GM18508 (cell line): ENCODE measurements around the gene IGFBP7.

Source experiments
- ATAC-seq: cut with Tn5 transposase; IDR thresholded peaks from one replicate; pipeline ENCODE4 v1.9.1; 2021; ENCODE audit warnings: moderate number of reproducible peaks; ENCODE audit not compliant: insufficient read depth, unreplicated experiment

Gene IGFBP7

DNA sequence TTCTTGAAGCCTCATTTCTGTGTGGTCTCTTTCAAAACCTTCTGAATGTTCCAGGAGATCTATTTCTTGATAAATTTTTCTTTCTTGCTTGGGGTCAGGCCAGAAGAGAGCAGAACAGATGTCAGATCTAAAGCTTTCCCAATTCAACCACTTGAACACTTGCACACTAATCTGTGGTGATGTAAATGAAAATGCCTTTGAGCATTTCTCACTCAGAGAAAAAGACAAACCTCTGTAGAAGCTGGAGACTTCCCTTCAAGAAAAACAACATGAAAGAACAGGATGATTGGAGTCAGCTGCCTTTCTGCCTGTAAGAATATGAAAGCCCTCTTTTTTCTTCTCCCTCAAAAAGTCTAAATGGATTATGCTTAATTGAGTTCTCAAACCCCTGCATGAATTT lies 11.2 kb downstream of the IGFBP7 start:
- no peak for ATAC-seq

DNA sequence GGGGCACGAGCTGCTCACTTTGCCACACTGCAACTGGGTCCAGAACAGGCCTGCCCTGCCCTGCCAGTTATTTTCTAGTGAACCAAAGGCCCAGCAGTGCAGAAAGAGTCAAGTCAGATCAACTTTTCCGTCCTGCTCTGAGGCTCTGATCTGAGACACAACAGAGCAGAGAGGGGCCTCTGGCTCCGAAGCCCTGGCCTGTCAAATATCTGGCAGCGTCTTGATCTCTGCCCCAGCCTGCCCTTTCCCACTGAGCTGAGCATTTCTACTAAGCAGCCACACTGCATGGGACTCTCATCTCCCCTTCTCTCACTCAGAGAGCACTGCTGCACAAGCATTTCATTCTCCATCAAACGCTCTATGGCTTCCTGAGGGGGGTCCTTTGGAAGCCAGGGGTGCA lies 11.8 kb downstream of the IGFBP7 start:
- no peak for ATAC-seq

DNA sequence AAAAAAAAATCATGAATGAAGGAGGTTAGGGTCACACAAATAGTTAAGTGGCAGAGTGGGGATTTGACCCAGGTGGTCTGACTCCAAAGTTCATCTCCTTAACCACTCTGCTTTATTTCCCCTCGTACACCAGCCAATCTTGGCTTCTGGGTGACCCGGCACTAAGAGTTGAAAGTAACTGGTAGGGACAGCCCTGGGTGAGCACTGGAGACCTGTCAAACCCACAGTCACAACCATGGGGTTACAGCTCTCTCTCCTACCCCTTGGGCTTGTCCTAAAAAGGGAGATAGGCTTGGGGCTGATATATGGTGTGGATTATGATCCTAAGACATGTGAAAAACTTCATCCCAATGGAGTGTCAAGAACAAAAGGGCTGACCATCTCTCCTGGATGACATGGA lies 12.5 kb downstream of the IGFBP7 start:
- ATAC-seq: no peak

DNA sequence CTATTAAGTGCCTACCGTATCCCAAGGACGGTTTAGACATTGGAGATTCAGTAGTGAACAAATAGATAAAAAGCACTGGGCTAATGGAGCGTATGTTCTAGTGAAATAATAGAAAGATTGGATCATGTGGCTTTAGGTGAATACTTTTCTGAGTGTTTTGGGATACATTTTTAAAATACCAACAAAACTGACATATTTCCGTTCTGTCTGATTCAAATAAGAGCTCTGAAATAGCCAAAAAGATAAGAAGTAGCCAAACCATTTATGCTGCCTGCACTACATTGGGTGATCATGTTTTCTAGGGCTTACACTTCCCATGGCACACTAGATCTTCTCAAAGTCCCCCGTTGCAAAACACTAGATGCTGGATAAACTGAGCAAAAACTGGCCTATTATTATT lies 14.2 kb downstream of the IGFBP7 start:
- no peak for ATAC-seq

DNA sequence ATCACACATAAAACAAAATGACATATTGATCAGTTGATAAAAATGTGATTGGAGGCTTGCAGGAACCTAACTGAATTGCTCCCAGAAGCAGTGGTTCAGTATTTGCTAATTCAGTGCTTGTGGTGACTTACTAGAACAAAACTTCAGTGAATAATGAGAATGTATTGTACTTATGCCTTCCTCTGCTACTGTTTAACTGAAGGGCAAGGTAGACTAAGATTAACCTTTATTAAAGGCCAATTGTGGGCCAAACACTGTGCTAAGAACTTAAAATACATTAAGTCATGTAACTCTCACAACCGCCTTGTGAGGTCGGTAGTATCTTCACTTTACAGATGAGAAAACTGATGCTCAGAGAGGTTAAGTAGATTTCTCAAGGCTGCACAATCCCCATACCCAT lies 14.9 kb downstream of the IGFBP7 start:
- ATAC-seq: no peak

DNA sequence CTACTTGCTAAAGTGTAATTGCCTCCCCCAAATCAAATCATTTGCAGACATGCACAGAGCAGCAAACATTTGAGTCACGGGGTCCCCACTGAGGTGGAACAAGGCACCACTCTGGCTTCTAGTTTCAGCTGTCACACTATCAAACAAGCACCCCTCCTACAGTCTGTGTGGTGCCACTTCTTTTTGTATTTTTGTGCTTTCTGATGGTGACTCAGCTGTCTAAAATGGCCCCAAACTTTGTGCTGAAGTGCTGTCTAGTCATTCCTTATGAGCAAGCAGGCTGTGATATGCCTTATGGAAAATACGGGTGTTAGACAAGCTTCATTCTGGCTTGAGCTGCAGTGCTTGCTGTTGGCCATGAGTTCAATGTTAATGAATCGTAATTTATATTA lies 15.4 kb downstream of the IGFBP7 start:
- ATAC-seq: no peak

DNA sequence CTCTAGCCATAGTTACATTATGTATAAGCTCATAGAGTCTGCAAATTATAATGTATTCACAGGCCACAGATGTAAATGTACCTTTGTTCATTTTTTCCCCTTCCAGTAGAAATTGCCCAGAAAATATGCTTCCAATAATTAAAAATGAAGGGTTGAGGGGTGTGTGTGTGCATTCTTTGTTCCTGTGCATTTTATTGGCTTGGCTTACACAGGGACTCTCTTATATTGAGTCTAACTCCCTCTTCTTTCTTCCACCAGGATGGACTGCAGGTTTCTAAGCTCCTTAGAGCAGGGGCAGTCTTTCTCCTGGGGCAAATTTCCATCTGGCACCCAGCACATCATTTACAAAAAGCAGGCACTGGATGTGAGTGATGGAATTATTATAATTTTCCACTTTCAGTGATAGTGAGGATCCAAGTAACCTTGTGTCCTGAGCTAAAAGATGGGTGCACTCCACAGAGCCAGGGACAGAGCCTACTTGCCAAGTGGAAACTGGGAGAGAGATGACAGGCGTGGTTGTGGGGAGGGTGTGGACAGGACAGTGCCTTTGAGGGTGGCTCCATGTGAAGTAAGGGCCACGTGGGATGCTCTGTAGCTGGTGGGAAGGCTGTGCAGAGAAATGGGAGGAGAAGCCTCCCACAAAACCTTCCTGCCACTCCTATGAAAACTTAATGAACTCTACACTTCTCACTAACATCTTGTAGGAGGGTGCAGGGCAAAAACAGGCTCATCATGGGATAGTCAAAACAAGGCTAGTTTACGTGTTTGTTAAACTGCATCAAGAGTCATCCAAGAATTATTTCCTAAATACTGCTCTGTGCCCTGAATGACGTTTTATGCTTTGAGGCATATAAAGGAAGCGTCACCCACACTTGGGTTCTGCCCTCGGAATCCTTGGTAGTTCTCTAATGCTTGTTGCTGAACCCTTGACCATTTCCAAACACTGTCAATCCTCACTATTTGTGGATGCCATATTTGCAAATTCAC lies 16.0 kb downstream of the IGFBP7 start:
- no peak for ATAC-seq

DNA sequence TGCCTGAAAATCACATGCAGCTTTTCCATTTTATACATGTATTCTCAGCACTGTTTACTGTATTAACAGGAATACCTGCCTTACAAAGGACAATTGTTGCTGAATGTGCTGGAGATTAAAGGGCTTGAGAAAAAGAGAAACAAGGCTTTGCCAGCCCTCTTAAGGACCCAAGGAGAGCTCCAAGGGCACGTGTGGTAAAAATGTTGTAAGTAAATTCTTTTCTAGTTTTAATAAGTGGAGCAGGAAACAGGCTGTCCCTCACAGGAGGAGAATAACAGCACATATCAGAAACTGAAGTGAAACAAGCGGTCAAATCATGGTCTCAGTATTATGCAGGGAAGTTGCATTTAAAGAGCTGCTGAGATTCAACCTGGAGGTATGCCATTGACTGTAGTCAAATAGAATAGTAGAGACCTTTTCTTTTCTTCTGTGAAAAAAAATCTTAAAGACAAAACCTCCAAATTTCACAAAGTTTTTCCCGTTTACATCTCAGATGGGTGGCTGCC lies 18.5 kb downstream of the IGFBP7 start:
- ATAC-seq: no peak

DNA sequence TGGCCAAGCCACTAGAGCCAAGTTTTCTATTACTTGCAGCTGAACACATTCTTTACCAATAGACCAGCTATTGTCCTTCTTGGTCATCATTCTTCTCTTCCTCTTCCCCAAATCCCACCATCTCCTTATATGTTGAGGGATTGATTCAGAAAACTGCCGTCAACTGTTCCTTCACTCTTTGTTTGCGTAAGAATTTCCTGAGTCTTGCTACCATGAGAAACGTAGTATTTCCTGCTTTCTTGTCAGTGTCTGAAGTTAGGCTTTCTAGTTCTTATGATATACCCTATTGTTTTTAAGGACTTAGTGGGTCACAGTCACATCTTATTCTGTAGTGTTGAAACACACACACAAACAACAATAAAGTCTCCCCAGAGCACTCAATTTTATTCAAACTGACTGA lies 20.1 kb downstream of the IGFBP7 start:
- no peak for ATAC-seq

DNA sequence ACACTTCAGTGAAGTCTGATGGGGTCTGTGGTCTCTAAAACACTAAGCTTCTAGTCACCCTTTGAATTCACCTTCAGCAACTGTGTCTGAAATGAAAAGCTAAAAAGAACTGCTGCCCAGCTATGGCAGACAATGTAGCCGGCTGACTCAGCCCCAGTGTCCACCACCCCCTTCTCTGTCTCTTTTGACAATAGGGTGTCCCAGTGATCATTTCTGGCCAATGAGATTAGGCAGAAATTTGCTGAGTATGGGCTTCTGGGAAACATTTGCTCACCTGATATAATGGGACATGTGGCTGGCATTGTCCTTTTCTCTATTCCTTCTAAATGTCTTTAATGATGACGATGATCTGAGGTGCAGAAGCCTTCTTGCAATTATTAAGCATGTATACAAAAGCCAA lies 20.6 kb downstream of the IGFBP7 start:
- ATAC-seq: no peak

DNA sequence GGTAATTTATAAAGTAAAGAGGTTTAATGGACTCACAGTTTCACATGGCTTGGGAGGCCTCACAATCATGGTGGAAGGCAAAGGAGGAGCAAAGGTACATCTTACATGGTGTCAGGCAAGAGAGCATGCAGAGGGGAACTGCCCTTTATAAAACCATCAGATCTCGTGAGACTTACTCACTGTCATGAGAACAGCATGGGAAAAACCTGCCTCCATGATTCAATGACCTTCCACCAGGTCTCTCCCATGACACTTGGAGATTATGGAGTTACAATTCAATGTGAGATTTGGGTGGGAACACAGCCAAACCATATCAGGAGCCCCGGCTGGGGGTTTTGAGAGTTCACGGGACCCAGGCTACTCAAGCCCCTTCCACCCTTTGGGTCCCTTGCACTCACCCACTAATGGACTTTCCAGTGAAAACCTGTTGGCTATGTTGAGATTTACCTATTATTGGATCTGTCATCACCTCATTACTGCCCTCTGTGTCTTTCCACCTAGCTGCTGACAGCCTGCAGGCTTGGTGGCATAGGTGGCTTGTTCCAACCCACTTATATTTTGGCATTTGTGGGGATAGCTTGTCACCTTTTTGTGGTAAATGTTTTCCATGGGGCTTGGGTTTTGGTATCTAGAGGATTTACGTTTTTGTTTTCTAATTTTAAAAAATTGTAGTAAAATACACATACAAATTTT lies 24.0 kb downstream of the IGFBP7 start:
- ATAC-seq: no peak

DNA sequence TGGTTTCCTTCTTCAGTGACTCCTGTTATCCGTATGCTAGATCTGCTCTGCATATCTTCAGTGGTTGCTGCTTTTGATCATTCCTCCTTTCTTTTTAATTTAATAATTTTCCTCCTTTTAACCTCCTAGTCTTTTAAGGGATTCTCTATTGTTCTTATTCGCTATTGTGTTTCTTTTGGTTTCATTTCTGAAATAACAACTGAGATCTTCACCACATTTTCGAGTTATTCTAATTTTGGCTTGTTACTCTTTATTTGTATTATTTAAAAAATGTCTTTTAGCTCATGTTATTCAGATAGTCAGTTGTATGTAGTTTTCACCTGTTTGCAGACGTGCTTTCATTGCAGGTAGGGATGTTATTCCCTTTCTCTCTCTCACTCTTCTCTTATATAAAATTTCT lies 24.9 kb downstream of the IGFBP7 start:
- ATAC-seq: no peak

DNA sequence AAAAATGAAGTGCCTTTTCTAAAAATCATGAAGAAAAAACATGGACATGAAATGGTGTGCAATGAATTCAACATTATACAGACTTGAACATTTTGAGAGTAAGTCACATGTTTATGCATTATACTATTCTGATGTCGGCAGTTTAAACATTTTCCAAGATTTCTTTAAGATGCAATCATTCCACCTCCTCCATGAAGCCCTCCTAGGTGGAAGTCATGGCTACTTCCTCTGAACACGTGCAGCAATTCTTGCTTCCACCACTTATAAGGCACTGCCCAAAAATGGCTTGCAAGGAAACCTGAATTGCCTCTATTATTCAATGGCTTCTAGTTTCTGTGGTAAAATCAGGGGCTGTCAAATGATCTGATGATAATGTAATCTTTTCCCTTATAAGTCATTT lies 25.8 kb downstream of the IGFBP7 start:
- ATAC-seq: no peak

DNA sequence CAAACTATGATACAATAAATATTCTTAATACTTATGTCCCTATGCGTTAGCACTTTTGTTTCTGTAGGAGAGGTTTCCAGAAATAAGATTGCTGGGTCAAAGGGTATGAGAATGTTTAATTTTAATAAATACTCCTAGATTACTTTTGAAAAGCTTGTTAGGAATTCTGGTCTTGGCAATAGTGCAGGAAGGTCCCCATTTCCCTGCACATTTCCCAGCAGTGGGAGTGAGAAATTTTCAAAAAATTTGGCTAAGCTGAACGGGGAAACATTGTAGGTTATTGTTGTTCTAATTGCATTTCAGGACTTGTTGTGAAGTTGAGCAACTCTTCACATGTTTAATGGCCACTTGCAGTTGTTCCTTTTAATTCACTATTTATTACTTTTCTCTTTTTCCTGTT lies 27.1 kb downstream of the IGFBP7 start:
- no peak for ATAC-seq

DNA sequence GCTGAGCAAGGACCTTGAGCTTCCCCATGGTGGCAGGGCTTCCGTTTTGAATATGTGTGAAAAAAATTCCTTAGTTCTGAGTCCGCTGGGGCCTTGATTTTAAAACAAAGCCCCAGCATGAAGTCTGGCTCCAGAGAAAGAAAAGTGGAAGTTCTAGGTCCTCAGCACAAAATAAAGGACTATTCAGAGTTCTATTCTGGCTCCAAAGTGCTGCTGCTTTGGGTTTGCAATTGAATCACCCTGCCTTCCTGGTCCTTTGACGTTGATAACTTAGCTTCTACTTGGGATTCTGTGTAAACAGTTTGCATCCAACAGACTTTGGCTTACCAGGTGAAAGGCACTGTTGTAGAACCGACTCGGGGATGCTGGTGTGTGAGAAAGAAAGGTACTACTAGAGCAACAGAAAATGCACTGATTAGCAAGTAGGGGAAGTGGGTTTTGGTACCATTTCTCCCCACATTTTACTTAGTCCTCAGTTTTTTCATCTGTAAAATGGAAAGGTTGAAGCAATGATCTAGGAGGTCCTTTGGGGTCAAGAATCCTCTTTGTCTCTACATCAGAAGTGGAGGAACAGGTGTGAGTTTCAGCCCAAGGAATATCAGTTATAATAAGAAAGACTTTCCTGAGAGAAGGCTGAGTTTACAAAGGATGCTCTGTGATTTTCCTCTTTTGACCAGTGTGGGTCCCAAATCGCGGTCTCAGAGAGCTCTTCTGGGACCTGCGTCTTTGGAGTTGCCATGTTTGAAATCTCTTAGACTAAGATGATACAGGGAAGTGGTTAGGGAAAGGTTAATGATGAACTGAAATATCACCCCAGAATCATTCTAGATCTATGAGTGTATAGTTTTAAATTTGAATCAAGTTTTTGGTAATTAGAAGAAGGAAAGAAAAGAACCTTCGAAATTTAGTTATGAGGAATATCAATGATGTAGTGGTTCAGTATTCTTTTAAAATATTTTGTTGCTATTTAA lies 28.2 kb downstream of the IGFBP7 start:
- ATAC-seq: no peak

DNA sequence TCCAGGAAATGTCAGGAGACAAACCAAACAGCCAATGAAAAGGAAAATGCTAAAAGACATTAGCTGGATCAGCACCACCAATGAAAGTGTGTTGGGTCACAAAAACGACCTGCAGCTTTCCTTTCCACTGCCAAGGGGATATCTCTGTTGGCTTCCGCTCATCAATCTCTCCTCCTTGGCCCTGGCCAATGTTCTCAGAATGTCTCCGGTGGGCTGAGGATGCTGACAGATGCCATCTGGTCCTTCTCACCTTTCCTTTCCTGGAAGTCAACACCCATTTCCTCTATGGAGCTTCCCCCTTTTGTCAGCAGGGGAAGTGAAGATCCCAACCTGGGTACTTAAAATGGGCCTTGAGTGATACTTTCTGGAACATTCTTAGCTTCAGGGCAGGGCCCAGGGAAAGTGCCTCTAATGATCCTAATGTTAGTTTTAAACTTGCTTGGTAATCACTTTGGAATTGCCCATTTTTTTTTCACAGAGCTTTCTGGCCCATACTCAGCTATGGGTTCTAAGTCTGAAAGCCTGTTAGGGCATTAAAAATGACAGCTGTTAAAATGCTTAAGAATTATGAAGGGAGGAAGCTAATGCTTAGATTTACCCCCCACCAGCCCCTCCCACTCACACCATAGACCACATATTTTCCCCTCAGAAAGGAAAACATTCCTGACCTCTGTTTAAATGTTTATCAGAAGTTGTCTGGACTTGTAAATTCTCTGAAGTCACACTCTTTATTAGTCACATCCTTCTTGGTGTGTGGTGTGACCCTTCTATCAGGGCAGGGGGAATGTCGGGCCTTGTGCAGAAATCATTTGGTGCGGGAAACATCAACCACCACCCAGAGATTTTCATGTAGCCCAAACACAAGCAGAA lies 29.2 kb downstream of the IGFBP7 start:
- ATAC-seq: no peak

DNA sequence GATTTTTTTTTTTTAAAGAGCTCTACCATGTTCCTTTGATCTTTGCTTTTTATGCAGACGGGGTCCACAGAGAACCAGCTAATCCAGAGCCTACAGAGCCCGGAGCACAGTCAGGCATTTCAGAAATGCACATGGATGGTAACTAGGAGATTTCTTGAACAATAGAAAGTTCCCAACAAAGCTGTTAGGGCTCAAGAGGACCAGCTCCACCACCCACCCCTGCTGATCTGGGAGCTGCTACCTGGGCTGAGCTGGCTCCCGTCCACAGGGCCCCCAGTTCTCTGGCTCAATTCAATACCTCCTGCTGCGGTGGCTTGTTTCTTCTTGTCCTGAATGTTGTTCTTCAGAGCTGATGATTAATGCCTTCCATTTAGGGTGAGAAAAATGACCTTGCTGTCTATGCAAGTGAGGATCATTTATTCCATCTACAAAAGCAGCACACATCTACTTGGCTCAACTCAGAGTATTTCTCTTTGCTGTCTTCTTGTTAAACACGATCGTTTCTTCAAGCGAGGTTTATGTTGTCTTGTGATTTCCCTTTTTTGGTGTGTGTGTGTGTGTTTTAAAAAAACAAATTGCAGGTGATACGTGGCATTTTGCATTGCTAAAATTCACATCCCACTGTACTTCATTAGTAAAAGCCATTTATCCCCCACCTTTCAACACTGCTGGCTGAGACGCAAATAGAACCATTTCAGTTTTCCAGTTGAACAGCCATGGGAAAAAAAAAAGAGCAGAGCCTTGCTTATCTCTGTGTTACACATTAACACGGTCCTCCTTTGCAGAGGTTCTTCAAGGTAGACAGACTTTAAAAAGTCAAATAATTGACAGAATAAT lies 31.3 kb downstream of the IGFBP7 start:
- ATAC-seq: no peak

DNA sequence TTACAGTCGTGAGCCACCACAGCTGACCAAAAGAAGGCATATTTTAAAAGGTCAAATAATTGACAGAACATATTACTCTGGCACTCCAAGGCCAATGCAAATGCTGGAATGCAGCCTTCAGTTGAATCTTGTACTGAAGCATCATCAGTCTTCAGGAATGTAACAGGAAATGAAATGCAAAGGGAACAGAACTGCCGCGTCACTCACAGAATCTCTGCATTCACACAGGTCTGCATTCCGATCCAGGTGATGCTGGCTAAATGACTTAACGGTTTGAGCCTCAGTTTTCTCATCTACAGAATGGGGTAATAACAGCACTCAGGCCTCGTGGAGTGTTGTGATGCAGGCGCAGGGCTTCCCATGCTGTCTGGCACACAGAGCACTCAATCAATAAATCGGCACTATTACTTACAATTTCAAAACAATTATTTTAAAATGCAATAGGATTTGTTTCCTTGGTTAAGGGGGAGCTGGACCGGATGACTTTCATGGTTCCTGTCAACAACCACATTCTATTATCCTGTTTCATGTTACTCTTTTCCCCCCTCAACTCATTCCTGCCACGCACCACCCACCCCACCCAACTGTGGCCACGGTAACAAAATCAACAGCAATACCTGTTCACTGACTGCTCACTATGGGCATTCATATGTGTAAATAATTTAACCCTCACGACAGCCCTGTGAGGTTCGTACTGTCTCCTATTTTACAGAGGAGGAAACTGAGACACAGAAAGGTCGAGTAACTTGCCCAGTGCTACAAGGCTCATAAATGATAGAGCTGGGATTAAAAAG lies 32.4 kb downstream of the IGFBP7 start:
- ATAC-seq: no peak
